Testis (tissue), 2 donors: ENCODE results near the gene HMG20A.

Experiments
- CTCF ChIP-seq, 3 experiments: fragments of 450-650 bp in 2 of 3; fragments of 200-600 bp in 1 of 3; sonication (generic) in 1 of 3; IDR thresholded peaks; one replicate each; pipeline ENCODE4 v1.5.1; 2016 to 2019; ENCODE audit warnings: antibody characterized with exemption in 3 of 3, mild to moderate bottlenecking in 2 of 3, moderate library complexity in 1 of 3
- POLR2A ChIP-seq: fragments of 450-650 bp; IDR thresholded peaks from one replicate; pipeline ENCODE4 v1.6.1; 2017; ENCODE audit warnings: antibody characterized with exemption, mild to moderate bottlenecking, moderate library complexity

- no peak for TF ChIP-seq CTCF (IDR thresholded peaks at IDR 0.05)
- TF ChIP-seq POLR2A, result no peak
Observed at GRCh38 chr15:77454951-77455350, 34.3 kb downstream of the HMG20A start.
